Measurements from ENCODE around the gene IER5.

- TF ChIP-seq EZH2 (IDR thresholded peaks at IDR 0.05; ENCODE audit: low read length, unreplicated experiment) (no peak), CTCF (conservative IDR thresholded peaks at IDR 0.05; ENCODE audit: low read depth, low read length) (no peak), EZH2phosphoT487 (IDR thresholded peaks at IDR 0.05; ENCODE audit: borderline replicate concordance, low read length) (no peak)
Measured at GRCh38 chr1:181050922-181051321, 37.6 kb upstream of the IER5 start.
